Measurements from ENCODE around the gene HOXD1.

HOXD1 gene

GRCh38 chr2:176166272-176166671, 22.2 kb upstream of the HOXD1 start:
- H3K27me3 ChIP-seq, result peaks cover 0 to 59% of the 10 kb centered on the region in 2 donors
- no peak for DNase-seq
- TF ChIP-seq, protein P1, sequence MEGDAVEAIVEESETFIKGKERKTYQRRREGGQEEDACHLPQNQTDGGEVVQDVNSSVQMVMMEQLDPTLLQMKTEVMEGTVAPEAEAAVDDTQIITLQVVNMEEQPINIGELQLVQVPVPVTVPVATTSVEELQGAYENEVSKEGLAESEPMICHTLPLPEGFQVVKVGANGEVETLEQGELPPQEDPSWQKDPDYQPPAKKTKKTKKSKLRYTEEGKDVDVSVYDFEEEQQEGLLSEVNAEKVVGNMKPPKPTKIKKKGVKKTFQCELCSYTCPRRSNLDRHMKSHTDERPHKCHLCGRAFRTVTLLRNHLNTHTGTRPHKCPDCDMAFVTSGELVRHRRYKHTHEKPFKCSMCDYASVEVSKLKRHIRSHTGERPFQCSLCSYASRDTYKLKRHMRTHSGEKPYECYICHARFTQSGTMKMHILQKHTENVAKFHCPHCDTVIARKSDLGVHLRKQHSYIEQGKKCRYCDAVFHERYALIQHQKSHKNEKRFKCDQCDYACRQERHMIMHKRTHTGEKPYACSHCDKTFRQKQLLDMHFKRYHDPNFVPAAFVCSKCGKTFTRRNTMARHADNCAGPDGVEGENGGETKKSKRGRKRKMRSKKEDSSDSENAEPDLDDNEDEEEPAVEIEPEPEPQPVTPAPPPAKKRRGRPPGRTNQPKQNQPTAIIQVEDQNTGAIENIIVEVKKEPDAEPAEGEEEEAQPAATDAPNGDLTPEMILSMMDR (IDR thresholded peaks at IDR 0.05), result no peak
- peaks cover 0 to 7% (median 0%) of the 10 kb centered on the region in 3 donors for H3K9me3 ChIP-seq
- peaks cover 0 to 29% (median 14%) of the 10 kb centered on the region in 4 donors for H3K4me1 ChIP-seq
- no peak overlapping the region for H3K27ac ChIP-seq
- H3K36me3 ChIP-seq, result no peaks in the 10 kb centered on the region
- intact Hi-C loops (cut with DNase I; ENCODE audit: low total_unique reads), result no loop called here
- no peak overlapping the region for H3K4me3 ChIP-seq

- no peak overlapping the region for H3K27ac ChIP-seq
- H3K9me3 ChIP-seq, result peaks cover 0 to 7% (median 0%) of the 10 kb centered on the region in 3 donors
- intact Hi-C loops (cut with DNase I; ENCODE audit: low total_unique reads), result no loop called here
- peaks cover 0 to 67% of the 10 kb centered on the region in 2 donors for H3K27me3 ChIP-seq
- no peaks in the 10 kb centered on the region for H3K36me3 ChIP-seq
- TF ChIP-seq, protein P1 (IDR thresholded peaks at IDR 0.05), result no peak
- H3K4me1 ChIP-seq, result peaks cover 0 to 25% (median 16%) of the 10 kb centered on the region in 4 donors
- no peak overlapping the region for H3K4me3 ChIP-seq
- DNase-seq, result no peak
Measured at GRCh38 chr2:176167398-176167797, 21.1 kb upstream of the HOXD1 start.

- Histone ChIP-seq H3K36me3 (no peaks in the 10 kb centered on the region), H3K9me3 (peaks cover 0 to 6% (median 0%) of the 10 kb centered on the region in 3 donors), H3K4me1 (peaks cover 0 to 19% (median 11%) of the 10 kb centered on the region in 4 donors), H3K4me3 (no peak overlapping the region), H3K27me3 (peaks cover 0 to 61% of the 10 kb centered on the region in 2 donors), H3K27ac (no peak overlapping the region)
- TF ChIP-seq, protein P1 (IDR thresholded peaks at IDR 0.05), result no peak
- no peak for DNase-seq
- intact Hi-C loops (cut with DNase I; ENCODE audit: low total_unique reads), result no loop called here
Measured at GRCh38 chr2:176169181-176169580, 19.3 kb upstream of the HOXD1 start.

- H3K4me1 ChIP-seq, result peaks cover 0 to 15% (median 9%) of the 10 kb centered on the region in 4 donors
- no peak overlapping the region for H3K4me3 ChIP-seq
- no peak overlapping the region for H3K27ac ChIP-seq
- H3K9me3 ChIP-seq, result peaks cover 0 to under 1% (median 0%) of the 10 kb centered on the region in 3 donors
- TF ChIP-seq, protein P1 (IDR thresholded peaks at IDR 0.05), result no peak
- DNase-seq, result no peak
- no peaks in the 10 kb centered on the region for H3K36me3 ChIP-seq
- intact Hi-C loops (cut with DNase I; ENCODE audit: low total_unique reads), result no loop called here
- H3K27me3 ChIP-seq, result peaks cover 0 to 61% of the 10 kb centered on the region in 2 donors
Measured at GRCh38 chr2:176169711-176170110, 18.8 kb upstream of the HOXD1 start.

GRCh38 chr2:176170602-176171305, 17.7 kb upstream of the HOXD1 start:
- peaks cover 0 to 61% of the 10 kb centered on the region in 2 donors for H3K27me3 ChIP-seq
- H3K4me1 ChIP-seq, result peaks cover 0 to 7% (median 5%) of the 10 kb centered on the region in 4 donors
- intact Hi-C loops (cut with DNase I; ENCODE audit: low total_unique reads), result no loop called here
- no peak overlapping the region for H3K4me3 ChIP-seq
- H3K9me3 ChIP-seq, result no peaks in the 10 kb centered on the region
- no peak for DNase-seq
- no peak overlapping the region for H3K27ac ChIP-seq
- TF ChIP-seq, protein P1 (IDR thresholded peaks at IDR 0.05), result no peak
- H3K36me3 ChIP-seq, result no peaks in the 10 kb centered on the region
